K562 (cell line): ENCODE data around the gene NDRG4. TPM values are rescaled to one million over a fixed set of nuclear protein-coding genes. Genes with fewer than 3 reads are reported as not detected.
A peak's percentile ranks its signal among the peaks of the same experiment; 100 is the strongest.

Experiments used
- BRD9 ChIP-seq: fragments of 450-650 bp; IDR thresholded peaks from 2 replicates; pipeline ENCODE4 v1.6.1; 2018; ENCODE audit warnings: low read depth; ENCODE audit not compliant: partially characterized antibody
- FOXJ2 ChIP-seq: fragments of 200-800 bp; sonication (Bioruptor generic); IDR thresholded peaks from 2 replicates; pipeline ENCODE4 v1.6.1; 2016; ENCODE audit warnings: missing genetic modification characterization, missing compliant biosample characterization
- FUS ChIP-seq: fragments of 200-400 bp; formaldehyde crosslinking; optimal IDR thresholded peaks from 2 replicates; pipeline ENCODE3; 2017; ENCODE audit warnings: low read depth, low read length
- MAFF ChIP-seq: IDR thresholded peaks from 2 replicates; pipeline ENCODE4 v1.6.1; 2012; ENCODE audit warnings: low read length, improper control_type of control experiment
- MCM7 ChIP-seq, 2 experiments: fragments of 450-650 bp; IDR thresholded peaks; 2 replicates each; pipeline ENCODE4 v1.6.1; 2016 to 2018
- RCOR1 ChIP-seq, 2 experiments: IDR thresholded peaks; 2 replicates each; pipeline ENCODE4 v1.6.1; 2012; ENCODE audit warnings: low read depth in 2 of 2, low read length in 2 of 2, borderline replicate concordance in 1 of 2, improper control_type of control experiment in 1 of 2
- SAFB2 ChIP-seq: fragments of 200-400 bp; formaldehyde crosslinking; IDR thresholded peaks from 2 replicates; pipeline ENCODE4 v1.6.1; 2018; ENCODE audit warnings: borderline replicate concordance, low read length, low read depth, moderate library complexity; ENCODE audit not compliant: severe bottlenecking
- SMARCE1 ChIP-seq: fragments of 450-650 bp; IDR thresholded peaks from 2 replicates; pipeline ENCODE4 v1.7.1; 2016; ENCODE audit warnings: mild to moderate bottlenecking
- STAT5A ChIP-seq: IDR thresholded peaks from 2 replicates; pipeline ENCODE4 v1.6.1; 2012; ENCODE audit warnings: low read length, inconsistent platforms, borderline replicate concordance
- ZFP36 ChIP-seq: fragments of 150-350 bp; IDR thresholded peaks from 2 replicates; pipeline ENCODE4 v1.6.1; 2018; ENCODE audit warnings: low read length, low read depth; ENCODE audit not compliant: partially characterized antibody
- ZNF12 ChIP-seq: sonication (generic); formaldehyde crosslinking; IDR thresholded peaks from 2 replicates; pipeline ENCODE4 v1.4.0; 2020; ENCODE audit warnings: mild to moderate bottlenecking, missing genetic modification reagents
- ZNF146 ChIP-seq: IDR thresholded peaks from one replicate; pipeline ENCODE4 v1.6.1; 2018; ENCODE audit warnings: missing compliant biosample characterization; ENCODE audit not compliant: unreplicated experiment
- ZNF263 ChIP-seq: sonication (generic); formaldehyde crosslinking; IDR thresholded peaks from 2 replicates; pipeline ENCODE4 v1.8.0; 2022; ENCODE audit warnings: mild to moderate bottlenecking, missing genetic modification reagents, borderline replicate concordance
- ZNF408 ChIP-seq: fragments of 250-450 bp; sonication (Bioruptor Pico); IDR thresholded peaks from 2 replicates; pipeline ENCODE4 v1.4.0; 2020; ENCODE audit warnings: low read depth, mild to moderate bottlenecking, moderate library complexity
- polyA plus RNA-seq, 8 experiments: library from polyadenylated mRNA; depleted of rRNA in 4 of 8; stranded (reverse) in 5 of 8; unstranded in 3 of 8; fragments of >200 nt; fragmentation: Nextera tagmentation in 2 of 8; fragmentation: Illumina TruSeq in 1 of 8; extraction: Ambion mirVana in 2 of 8; extraction: Trizol in 1 of 8; gene quantifications; 2 replicates each; pipeline versions ENCODE4 v1.2.1 to v1.2.3, GENCODE V29; 2011 to 2014; ENCODE audit warnings: inconsistent platforms in 1 of 8, missing spikeins in 1 of 8
- total RNA-seq, 7 experiments: library from RNA; depleted of rRNA in 6 of 7; stranded (reverse); fragments of >200 nt in 6 of 7; fragmentation: Illumina TruSeq in 2 of 7; extraction: Trizol in 2 of 7; gene quantifications; 2 replicates each; pipeline versions ENCODE4 v1.2.1 to v1.2.3, GENCODE V29; 2011 to 2021; ENCODE audit warnings: low replicate concordance in 1 of 7
- TF ChIP-seq, protein P1 (sequence below): IDR thresholded peaks from 2 replicates; pipeline ENCODE4 v1.6.1; 2014; ENCODE audit warnings: antibody characterized with exemption
- TF ChIP-seq, protein P2 (sequence below): sonication (generic); formaldehyde crosslinking; IDR thresholded peaks from 2 replicates; pipeline ENCODE4 v1.8.0; 2023; ENCODE audit warnings: missing genetic modification reagents, mild to moderate bottlenecking, borderline replicate concordance
- TF ChIP-seq, protein P3 (sequence below): sonication (generic); formaldehyde crosslinking; IDR thresholded peaks from 2 replicates; pipeline ENCODE4 v1.8.1; 2023; ENCODE audit warnings: mild to moderate bottlenecking, missing genetic modification reagents

NDRG4 gene
- total and polyA plus RNA-seq, 9 of the 15 experiments (the other 6 are each of a cell fraction or from before 2014, with no cell fraction given) = 0.06 to 0.95 (median 0.28) TPM

DNA sequence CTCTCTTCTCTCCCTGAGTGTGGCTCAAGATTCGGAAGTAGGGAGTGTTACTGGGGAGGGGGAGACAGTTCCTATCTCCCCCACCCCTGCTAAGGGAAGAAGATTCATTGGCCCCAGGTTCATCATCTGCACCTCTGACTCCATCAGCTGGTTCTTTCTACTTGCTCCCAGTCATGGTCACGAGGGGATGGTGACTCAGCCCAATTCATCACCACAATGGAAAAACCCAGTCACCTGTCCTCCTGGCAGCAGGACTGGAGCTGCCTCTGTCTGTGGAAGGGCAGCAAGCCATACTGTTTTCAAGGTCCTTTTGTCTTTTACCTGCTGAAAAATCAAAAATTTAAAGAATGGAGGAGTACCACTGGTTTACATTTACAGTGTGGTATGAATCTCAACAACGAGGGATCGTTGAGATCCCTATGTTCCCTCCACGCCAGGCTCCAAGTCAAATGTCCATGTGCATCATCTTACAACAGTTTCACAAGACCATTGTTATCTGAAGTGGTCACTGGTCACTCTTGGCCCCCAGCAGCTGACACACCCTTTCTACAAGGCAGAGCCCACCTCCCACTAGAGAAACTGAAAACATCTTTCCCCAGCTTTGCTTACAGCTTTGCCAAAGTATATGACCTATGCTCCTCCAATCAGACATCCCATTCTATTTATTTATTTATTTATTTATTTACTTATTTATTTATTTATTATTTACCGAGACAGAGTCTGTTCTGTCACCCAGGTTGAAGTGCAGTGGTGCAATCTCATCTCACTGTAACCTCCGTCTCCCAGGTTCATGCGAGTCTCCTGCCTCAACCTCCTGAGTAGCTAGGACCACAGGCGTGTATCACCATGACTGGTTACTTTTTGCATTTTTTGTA is 40.4 kb upstream of the NDRG4 start (continued):
- no peak for TF ChIP-seq ZNF12 (CRISPR knock-in tag)
- TF ChIP-seq MAFF = peak; percentile 52; the same call in 1 of the 2 replicates
- TF ChIP-seq FUS = no peak
- TF ChIP-seq ZNF408 (CRISPR knock-in tag) = no peak
- TF ChIP-seq ZFP36 = no peak
- TF ChIP-seq MCM7 (IDR thresholded peaks at IDR 0.05) = no peak
- peak; percentile 70 for TF ChIP-seq FOXJ2 (tag)
- TF ChIP-seq, protein P1, sequence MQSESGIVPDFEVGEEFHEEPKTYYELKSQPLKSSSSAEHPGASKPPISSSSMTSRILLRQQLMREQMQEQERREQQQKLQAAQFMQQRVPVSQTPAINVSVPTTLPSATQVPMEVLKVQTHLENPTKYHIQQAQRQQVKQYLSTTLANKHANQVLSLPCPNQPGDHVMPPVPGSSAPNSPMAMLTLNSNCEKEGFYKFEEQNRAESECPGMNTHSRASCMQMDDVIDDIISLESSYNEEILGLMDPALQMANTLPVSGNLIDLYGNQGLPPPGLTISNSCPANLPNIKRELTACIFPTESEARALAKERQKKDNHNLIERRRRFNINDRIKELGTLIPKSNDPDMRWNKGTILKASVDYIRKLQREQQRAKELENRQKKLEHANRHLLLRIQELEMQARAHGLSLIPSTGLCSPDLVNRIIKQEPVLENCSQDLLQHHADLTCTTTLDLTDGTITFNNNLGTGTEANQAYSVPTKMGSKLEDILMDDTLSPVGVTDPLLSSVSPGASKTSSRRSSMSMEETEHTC = peak; percentile 57; the same call in 1 of the 2 replicates
- TF ChIP-seq STAT5A = no peak
- no peak for TF ChIP-seq BRD9
- TF ChIP-seq ZNF263 (CRISPR knock-in tag) = no peak
- peak; percentile 76; the same call in 1 of the 2 replicates for TF ChIP-seq SMARCE1
- TF ChIP-seq SAFB2 = no peak
- TF ChIP-seq, protein P2, sequence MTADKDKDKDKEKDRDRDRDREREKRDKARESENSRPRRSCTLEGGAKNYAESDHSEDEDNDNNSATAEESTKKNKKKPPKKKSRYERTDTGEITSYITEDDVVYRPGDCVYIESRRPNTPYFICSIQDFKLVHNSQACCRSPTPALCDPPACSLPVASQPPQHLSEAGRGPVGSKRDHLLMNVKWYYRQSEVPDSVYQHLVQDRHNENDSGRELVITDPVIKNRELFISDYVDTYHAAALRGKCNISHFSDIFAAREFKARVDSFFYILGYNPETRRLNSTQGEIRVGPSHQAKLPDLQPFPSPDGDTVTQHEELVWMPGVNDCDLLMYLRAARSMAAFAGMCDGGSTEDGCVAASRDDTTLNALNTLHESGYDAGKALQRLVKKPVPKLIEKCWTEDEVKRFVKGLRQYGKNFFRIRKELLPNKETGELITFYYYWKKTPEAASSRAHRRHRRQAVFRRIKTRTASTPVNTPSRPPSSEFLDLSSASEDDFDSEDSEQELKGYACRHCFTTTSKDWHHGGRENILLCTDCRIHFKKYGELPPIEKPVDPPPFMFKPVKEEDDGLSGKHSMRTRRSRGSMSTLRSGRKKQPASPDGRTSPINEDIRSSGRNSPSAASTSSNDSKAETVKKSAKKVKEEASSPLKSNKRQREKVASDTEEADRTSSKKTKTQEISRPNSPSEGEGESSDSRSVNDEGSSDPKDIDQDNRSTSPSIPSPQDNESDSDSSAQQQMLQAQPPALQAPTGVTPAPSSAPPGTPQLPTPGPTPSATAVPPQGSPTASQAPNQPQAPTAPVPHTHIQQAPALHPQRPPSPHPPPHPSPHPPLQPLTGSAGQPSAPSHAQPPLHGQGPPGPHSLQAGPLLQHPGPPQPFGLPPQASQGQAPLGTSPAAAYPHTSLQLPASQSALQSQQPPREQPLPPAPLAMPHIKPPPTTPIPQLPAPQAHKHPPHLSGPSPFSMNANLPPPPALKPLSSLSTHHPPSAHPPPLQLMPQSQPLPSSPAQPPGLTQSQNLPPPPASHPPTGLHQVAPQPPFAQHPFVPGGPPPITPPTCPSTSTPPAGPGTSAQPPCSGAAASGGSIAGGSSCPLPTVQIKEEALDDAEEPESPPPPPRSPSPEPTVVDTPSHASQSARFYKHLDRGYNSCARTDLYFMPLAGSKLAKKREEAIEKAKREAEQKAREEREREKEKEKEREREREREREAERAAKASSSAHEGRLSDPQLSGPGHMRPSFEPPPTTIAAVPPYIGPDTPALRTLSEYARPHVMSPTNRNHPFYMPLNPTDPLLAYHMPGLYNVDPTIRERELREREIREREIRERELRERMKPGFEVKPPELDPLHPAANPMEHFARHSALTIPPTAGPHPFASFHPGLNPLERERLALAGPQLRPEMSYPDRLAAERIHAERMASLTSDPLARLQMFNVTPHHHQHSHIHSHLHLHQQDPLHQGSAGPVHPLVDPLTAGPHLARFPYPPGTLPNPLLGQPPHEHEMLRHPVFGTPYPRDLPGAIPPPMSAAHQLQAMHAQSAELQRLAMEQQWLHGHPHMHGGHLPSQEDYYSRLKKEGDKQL (CRISPR knock-in tag) = no peak
- TF ChIP-seq, protein P3, sequence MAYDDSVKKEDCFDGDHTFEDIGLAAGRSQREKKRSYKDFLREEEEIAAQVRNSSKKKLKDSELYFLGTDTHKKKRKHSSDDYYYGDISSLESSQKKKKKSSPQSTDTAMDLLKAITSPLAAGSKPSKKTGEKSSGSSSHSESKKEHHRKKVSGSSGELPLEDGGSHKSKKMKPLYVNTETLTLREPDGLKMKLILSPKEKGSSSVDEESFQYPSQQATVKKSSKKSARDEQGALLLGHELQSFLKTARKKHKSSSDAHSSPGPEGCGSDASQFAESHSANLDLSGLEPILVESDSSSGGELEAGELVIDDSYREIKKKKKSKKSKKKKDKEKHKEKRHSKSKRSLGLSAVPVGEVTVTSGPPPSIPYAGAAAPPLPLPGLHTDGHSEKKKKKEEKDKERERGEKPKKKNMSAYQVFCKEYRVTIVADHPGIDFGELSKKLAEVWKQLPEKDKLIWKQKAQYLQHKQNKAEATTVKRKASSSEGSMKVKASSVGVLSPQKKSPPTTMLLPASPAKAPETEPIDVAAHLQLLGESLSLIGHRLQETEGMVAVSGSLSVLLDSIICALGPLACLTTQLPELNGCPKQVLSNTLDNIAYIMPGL = no peak
- TF ChIP-seq RCOR1 (IDR thresholded peaks at IDR 0.05; ENCODE audit: borderline replicate concordance in 1 of 2, low read depth in 2 of 2, low read length in 2 of 2) = peak in 1 of 2 experiments; percentile 36; a peak in 1 of 4 replicates
- TF ChIP-seq ZNF146 = no peak
